H1 (cell line): Measurements from ENCODE around the gene ALDH1A3. TPM values are rescaled to one million over a fixed set of nuclear protein-coding genes. Genes with fewer than 3 reads are reported as not detected.

Experiments
- CTCF ChIA-PET: fragments of 300-600 bp; sonication (Branson Sonifier 250); formaldehyde crosslinking; loops from one replicate; lab custom pipeline; 2021; ENCODE audit not compliant: partially characterized antibody; lab: Charles Lee
- POLR2A ChIA-PET: fragments of 300-600 bp; sonication (Branson Sonifier 250); formaldehyde crosslinking; loops from one replicate; lab custom pipeline; 2021; ENCODE audit warnings: inconsistent platforms; ENCODE audit not compliant: partially characterized antibody; lab: Charles Lee
- DNase-seq, 2 experiments: peaks; one replicate each; pipeline versions ENCODE4 v3.0.0 to v3.0.0-alpha.2; 2010 to 2022; ENCODE audit warnings: low spot score in 2 of 2, low read depth in 1 of 2, mixed read lengths in 1 of 2
- FAIRE-seq: peaks from 2 replicates; lab custom pipeline; 2011; peaks lifted over from hg19 to GRCh38; lab: Jason Lieb, UNC
- H2AFZ ChIP-seq: 2 replicates; pipeline ENCODE4 v1.8.1; 2012; ENCODE audit warnings: low read length, inconsistent platforms
- H2AK5ac ChIP-seq: 2 replicates; pipeline ENCODE4 v1.6.1; 2013; ENCODE audit warnings: low read depth, low read length
- H2BK120ac ChIP-seq: replicated peaks from 2 replicates; pipeline ENCODE3; 2013; ENCODE audit warnings: low read depth, low read length, inconsistent platforms
- H2BK12ac ChIP-seq: 2 replicates; pipeline ENCODE4 v1.6.1; 2013; ENCODE audit warnings: low read depth, low read length
- H2BK15ac ChIP-seq: 2 replicates; pipeline ENCODE4 v1.6.1; 2013; ENCODE audit warnings: low read length
- H2BK20ac ChIP-seq: 2 replicates; pipeline ENCODE4 v1.6.1; 2013; ENCODE audit warnings: low read length
- H2BK5ac ChIP-seq: 2 replicates; pipeline ENCODE4 v1.6.1; 2013; ENCODE audit warnings: low read depth, low read length
- H3K14ac ChIP-seq: 2 replicates; pipeline ENCODE4 v1.6.1; 2013; ENCODE audit warnings: inconsistent platforms; ENCODE audit not compliant: insufficient read length
- H3K18ac ChIP-seq: 2 replicates; pipeline ENCODE4 v1.6.1; 2013; ENCODE audit warnings: low read length; ENCODE audit errors: extremely low read depth
- H3K23ac ChIP-seq: 2 replicates; pipeline ENCODE4 v1.6.1; 2013; ENCODE audit warnings: inconsistent platforms; ENCODE audit not compliant: insufficient read length
- H3K23me2 ChIP-seq: 2 replicates; pipeline ENCODE4 v1.6.1; 2013; ENCODE audit warnings: low read depth, low read length
- H3K27ac ChIP-seq: 2 replicates; pipeline ENCODE4 v1.6.1; 2011; ENCODE audit warnings: low read depth, low read length, inconsistent platforms
- H3K27me3 ChIP-seq, 4 experiments: replicated peaks in 1 of 4; 1 replicate in 1 of 4; 2 replicates in 3 of 4; pipeline versions ENCODE4 v1.6.1 to v1.8.1; 2011 to 2013; ENCODE audit warnings: low read length in 3 of 4, mild to moderate bottlenecking in 3 of 4, inconsistent platforms in 2 of 4, mixed read lengths in 2 of 4, moderate library complexity in 1 of 4; ENCODE audit not compliant: control insufficient read depth in 3 of 4, insufficient read depth in 3 of 4; ENCODE audit errors: extremely low read depth in 1 of 4
- H3K36me3 ChIP-seq, 4 experiments: 2 replicates each; pipeline versions ENCODE4 v1.6.1 to v1.8.1; 2011 to 2013; ENCODE audit warnings: mild to moderate bottlenecking in 4 of 4, low read length in 3 of 4, moderate library complexity in 2 of 4, control low read depth in 1 of 4, inconsistent platforms in 1 of 4; ENCODE audit not compliant: insufficient read depth in 4 of 4, control insufficient read depth in 2 of 4
- H3K4ac ChIP-seq: replicated peaks from 2 replicates; pipeline ENCODE3; 2013; ENCODE audit warnings: low read length, low read depth, mixed read lengths, inconsistent platforms; ENCODE audit not compliant: insufficient read length
- H3K4me1 ChIP-seq, 4 experiments: replicated peaks in 1 of 4; 1 replicate in 1 of 4; 2 replicates in 3 of 4; pipeline versions ENCODE4 v1.6.1 to v1.8.1; 2011 to 2013; ENCODE audit warnings: low read length in 3 of 4, inconsistent platforms in 2 of 4, mixed read lengths in 1 of 4; ENCODE audit not compliant: insufficient read depth in 4 of 4, control insufficient read depth in 3 of 4
- H3K4me2 ChIP-seq, 2 experiments: 2 replicates each; pipeline versions ENCODE4 v1.6.1 to v1.8.1; 2011 to 2013; ENCODE audit warnings: low read depth in 2 of 2, low read length in 2 of 2, control low read depth in 1 of 2, inconsistent platforms in 1 of 2, mild to moderate bottlenecking in 1 of 2; ENCODE audit not compliant: insufficient read depth in 1 of 2
- H3K4me3 ChIP-seq, 4 experiments: fragments of 200-600, 300-600 bp in 1 of 4; sonication (generic), shearing (Covaris generic), sonication (Bioruptor Twin) in 1 of 4; 2 replicates each; pipeline versions ENCODE4 v1.5.1 to v1.8.1; 2011 to 2016; ENCODE audit warnings: low read length in 4 of 4, low read depth in 3 of 4, control low read depth in 2 of 4, inconsistent platforms in 2 of 4, mild to moderate bottlenecking in 2 of 4, mixed read lengths in 1 of 4, moderate library complexity in 1 of 4; ENCODE audit not compliant: insufficient read depth in 2 of 4; ENCODE audit errors: extremely low read depth in 1 of 4
- H3K56ac ChIP-seq: replicated peaks from 2 replicates; pipeline ENCODE3; 2013; ENCODE audit warnings: low read depth, mild to moderate bottlenecking, mixed read lengths, low read length, inconsistent platforms; ENCODE audit not compliant: insufficient read length
- H3K79me1 ChIP-seq: 2 replicates; pipeline ENCODE4 v1.6.1; 2013; ENCODE audit warnings: low read depth, low read length, control low read depth
- H3K79me2 ChIP-seq, 2 experiments: 2 replicates each; pipeline versions ENCODE4 v1.6.1 to v1.8.1; 2012 to 2013; ENCODE audit warnings: low read length in 2 of 2, mild to moderate bottlenecking in 2 of 2, inconsistent platforms in 1 of 2; ENCODE audit not compliant: insufficient read depth in 2 of 2, control insufficient read depth in 1 of 2
- H3K9ac ChIP-seq, 4 experiments: replicated peaks in 1 of 4; 1 replicate in 1 of 4; 2 replicates in 3 of 4; pipeline versions ENCODE4 v1.6.1 to v1.8.1; 2011 to 2013; ENCODE audit warnings: low read depth in 3 of 4, low read length in 3 of 4, control low read depth in 2 of 4, mild to moderate bottlenecking in 2 of 4, moderate library complexity in 2 of 4, inconsistent platforms in 1 of 4; ENCODE audit errors: extremely low read depth in 1 of 4
- H3K9me3 ChIP-seq, 2 experiments: 2 replicates each; pipeline versions ENCODE4 v1.6.1 to v1.8.1; 2012 to 2013; ENCODE audit warnings: mild to moderate bottlenecking in 2 of 2, moderate library complexity in 2 of 2, control low read depth in 1 of 2, inconsistent platforms in 1 of 2, low read depth in 1 of 2, low read length in 1 of 2, mixed read lengths in 1 of 2; ENCODE audit not compliant: insufficient read depth in 2 of 2
- H4K20me1 ChIP-seq, 2 experiments: replicated peaks in 1 of 2; 2 replicates each; pipeline versions ENCODE3 to v1.8.1; 2011 to 2013; ENCODE audit warnings: inconsistent platforms in 2 of 2, low read length in 2 of 2, mild to moderate bottlenecking in 1 of 2; ENCODE audit not compliant: insufficient read depth in 2 of 2, control insufficient read depth in 1 of 2
- H4K5ac ChIP-seq: 2 replicates; pipeline ENCODE4 v1.6.1; 2013; ENCODE audit warnings: low read length, low read depth, mixed read lengths, inconsistent platforms; ENCODE audit not compliant: insufficient read length
- H4K8ac ChIP-seq: 2 replicates; pipeline ENCODE4 v1.8.0; 2013; ENCODE audit warnings: mild to moderate bottlenecking, moderate library complexity, low read length, inconsistent platforms; ENCODE audit not compliant: insufficient read depth; ENCODE audit errors: extremely low read depth
- H4K91ac ChIP-seq: replicated peaks from 2 replicates; pipeline ENCODE3; 2013; ENCODE audit warnings: low read length, mixed read lengths, inconsistent platforms; ENCODE audit not compliant: insufficient read length
- BRCA1 ChIP-seq: IDR thresholded peaks from 2 replicates; pipeline ENCODE4 v1.6.1; 2012; ENCODE audit warnings: low read depth, low read length, improper control_type of control experiment
- CHD1 ChIP-seq: IDR thresholded peaks from 2 replicates; pipeline ENCODE4 v1.6.1; 2012; ENCODE audit warnings: low read depth, low read length, improper control_type of control experiment
- EP300 ChIP-seq, 2 experiments: IDR thresholded peaks; 1 replicate in 1 of 2; 2 replicates in 1 of 2; pipeline ENCODE4 v1.6.1; 2011 to 2012; ENCODE audit warnings: low read depth in 2 of 2, low read length in 2 of 2, mild to moderate bottlenecking in 2 of 2, borderline replicate concordance in 1 of 2, inconsistent platforms in 1 of 2, moderate library complexity in 1 of 2
- FOSL1 ChIP-seq: IDR thresholded peaks from 2 replicates; pipeline ENCODE4 v1.6.1; 2011; ENCODE audit warnings: mild to moderate bottlenecking, low read depth, low read length, moderate library complexity; ENCODE audit not compliant: insufficient read depth
- HDAC6 ChIP-seq: IDR thresholded peaks from one replicate; pipeline ENCODE4 v1.7.1; 2012; ENCODE audit warnings: low read depth, mild to moderate bottlenecking, inconsistent platforms, low read length, moderate library complexity
- JUN ChIP-seq: IDR thresholded peaks from 2 replicates; pipeline ENCODE4 v1.6.1; 2011; ENCODE audit warnings: low read depth, mild to moderate bottlenecking, improper control_type of control experiment, low read length
- RBBP5 ChIP-seq: IDR thresholded peaks from 2 replicates; pipeline ENCODE4 v1.7.1; 2012; ENCODE audit warnings: low read depth, mild to moderate bottlenecking, inconsistent platforms, low read length, moderate library complexity, borderline replicate concordance
- SIN3A ChIP-seq, 2 experiments: IDR thresholded peaks in 1 of 2; conservative IDR thresholded peaks in 1 of 2; 2 replicates each; pipeline ENCODE4 v1.6.1; 2011 to 2012; ENCODE audit warnings: low read length in 2 of 2, improper control_type of control experiment in 1 of 2, low read depth in 1 of 2, mild to moderate bottlenecking in 1 of 2
- SUZ12 ChIP-seq: fragments of 200-600 bp; sonication (generic); IDR thresholded peaks from 2 replicates; pipeline ENCODE4 v1.6.1; 2012; ENCODE audit warnings: mild to moderate bottlenecking, inconsistent platforms, low read length, moderate library complexity, mixed read lengths
- TAF1 ChIP-seq: IDR thresholded peaks from 2 replicates; pipeline ENCODE4 v1.6.1; 2011; ENCODE audit warnings: mild to moderate bottlenecking, low read depth, low read length
- WGBS, 2 experiments: shearing (Covaris generic) in 1 of 2; methylation state at CpG; one replicate each; pipeline versions ENCODE4 v1.1.6 to v1.1.7; 2013 to 2015; ENCODE audit warnings: low lambda C conversion rate in 2 of 2, mixed read lengths in 2 of 2, inconsistent platforms in 1 of 2, low coverage in 1 of 2, missing lambda C conversion rate in 1 of 2; ENCODE audit not compliant: insufficient replicate concordance in 2 of 2, insufficient coverage in 1 of 2, insufficient read length in 1 of 2; ENCODE audit errors: extremely low coverage in 1 of 2, missing lambda C conversion rate in 1 of 2; 5-methylcytosine and 5-hydroxymethylcytosine counted together
- polyA plus RNA-seq, 7 experiments: library from polyadenylated mRNA; depleted of rRNA in 3 of 7; stranded (reverse) in 5 of 7; unstranded in 2 of 7; fragments of >200 nt in 5 of 7; fragments of 200-250 nt in 2 of 7; gene quantifications; 1 replicate in 5 of 7; 2 replicates in 1 of 7; 4 replicates in 1 of 7; pipeline versions ENCODE4 v1.2.1 to v1.2.3, GENCODE V29; 2011 to 2013; ENCODE audit warnings: missing spikeins in 2 of 7, mixed read lengths in 2 of 7
- total RNA-seq: library from RNA; stranded (reverse); fragmentation: NEBNext Ultra II Directional; extraction: Animal tissue kit (Norgen Biotek cat#: 25700); gene quantifications from 2 replicates; pipeline ENCODE4 v1.2.1, GENCODE V29; 2021

Gene ALDH1A3
- total and polyA plus RNA-seq, 2 of the 8 experiments (the other 6 are each of a cell fraction or from before 2014, with no cell fraction given), result 2.2 to 5.5 TPM

GRCh38 chr15:100928632-100929280 is 49.1 kb downstream of the ALDH1A3 start:
- no peak overlapping the region for H3K27ac ChIP-seq
- ChIA-PET CTCF (interaction anchor here (0.6 to 6.0 kb wide), 13 partner anchors 11 to 592 kb away, joined by 3 to 81 read pairs (median 3); partner anchors contain the start of gene LRRK1), POLR2A (no interaction called here)
- H3K9me3 ChIP-seq, result no peaks in the 10 kb centered on the region
- H3K79me1 ChIP-seq, result no peaks in the 10 kb centered on the region
- no peak overlapping the region for H2BK20ac ChIP-seq
- H4K5ac ChIP-seq, result no peak overlapping the region
- H3K14ac ChIP-seq, result no peak overlapping the region
- H3K4me2 ChIP-seq, result no peak overlapping the region
- TF ChIP-seq HDAC6 (no peak), TAF1 (no peak), EP300 (IDR thresholded peaks at IDR 0.05; ENCODE audit: borderline replicate concordance in 1 of 2, low read depth in 2 of 2, low read length in 2 of 2) (no peak), BRCA1 (no peak), JUN (no peak), CHD1 (no peak), RBBP5 (no peak), FOSL1 (no peak), SIN3A (conservative IDR thresholded peaks at IDR 0.05 in 1 of 2, IDR thresholded peaks at IDR 0.05 in 1 of 2; ENCODE audit: low read depth in 1 of 2, low read length in 2 of 2) (no peak), SUZ12 (no peak)
- H3K4ac ChIP-seq, result no peak overlapping the region
- H3K23me2 ChIP-seq, result no peaks in the 10 kb centered on the region
- no peaks in the 10 kb centered on the region for H4K20me1 ChIP-seq
- H2BK5ac ChIP-seq, result no peak overlapping the region
- no peak overlapping the region for H2BK12ac ChIP-seq
- no peak overlapping the region for H3K18ac ChIP-seq
- 94% methylated on average over 13 of the region's 13 CpGs; no CpG with 5 or more reads in 1 of the 2 experiments for WGBS, 2 experiments
- H2AK5ac ChIP-seq, result no peak overlapping the region
- H3K4me1 ChIP-seq, result peaks cover 0 to 12% (median 6%) of the 10 kb centered on the region in 4 experiments; a peak in 5 of 7 replicates
- no peak overlapping the region for H4K8ac ChIP-seq
- H3K36me3 ChIP-seq, result no peaks in the 10 kb centered on the region
- no peak overlapping the region for H3K56ac ChIP-seq
- H3K4me3 ChIP-seq, result no peak overlapping the region
- FAIRE-seq (no peak), DNase-seq (no peak)
- H2BK120ac ChIP-seq, result no peak overlapping the region
- H2BK15ac ChIP-seq, result no peak overlapping the region; the same call in 1 of the 2 replicates
- H4K91ac ChIP-seq, result no peak overlapping the region
- H3K23ac ChIP-seq, result no peak overlapping the region
- H3K27me3 ChIP-seq, result peaks cover 0 to 1% (median 0%) of the 10 kb centered on the region in 4 experiments; a peak in 2 of 7 replicates
- H2AFZ ChIP-seq, result no peak overlapping the region
- no peak overlapping the region for H3K9ac ChIP-seq
- H3K79me2 ChIP-seq, result no peaks in the 10 kb centered on the region
